ENCODE results near the gene EFCAB12. TPM values are rescaled to one million over a fixed set of nuclear protein-coding genes. Genes with fewer than 3 reads are reported as not detected.

Gene EFCAB12
- total and polyA plus RNA-seq, 2 of the 13 experiments (the other 11 are each of a cell fraction or from before 2014, with no cell fraction given) = 0.31 to 2.4 TPM

GRCh38 chr3:129399145-129399894, 29.1 kb downstream of the EFCAB12 start (continued):
- TF ChIP-seq AKNA (CRISPR knock-in tag; IDR thresholded peaks at IDR 0.05; ENCODE audit: borderline replicate concordance) (no peak), YY1 (IDR thresholded peaks at IDR 0.05; ENCODE audit: insufficient read depth, insufficient replicate concordance, low read depth, low read length) (no peak), AGO1 (IDR thresholded peaks at IDR 0.05; ENCODE audit: low read depth, low read length, poor library complexity, severe bottlenecking) (no peak), PLRG1 (conservative IDR thresholded peaks at IDR 0.05) (no peak), GTF3A (CRISPR knock-in tag; conservative IDR thresholded peaks at IDR 0.05) (no peak), ZNF264 (CRISPR knock-in tag; IDR thresholded peaks at IDR 0.05) (no peak), ZNF670 (CRISPR knock-in tag; IDR thresholded peaks at IDR 0.05; ENCODE audit: borderline replicate concordance) (0 out of 2 replicates have a peak, but pooled peaks have one; percentile 34), GABPA (IDR thresholded peaks at IDR 0.05; ENCODE audit: low read depth, low read length) (peak; percentile 68), GABPA (CRISPR knock-in tag; IDR thresholded peaks at IDR 0.05; ENCODE audit: low read depth) (peak; percentile 95), AFF4 (CRISPR knock-in tag; IDR thresholded peaks at IDR 0.05) (no peak), ZNF512B (CRISPR knock-in tag; IDR thresholded peaks at IDR 0.05; ENCODE audit: borderline replicate concordance) (no peak), SRSF1 (optimal IDR thresholded peaks at IDR 0.05; ENCODE audit: low read depth, low read length) (no peak), NCOR1 (IDR thresholded peaks at IDR 0.05; ENCODE audit: borderline replicate concordance, low read length) (no peak), HDAC6 (IDR thresholded peaks at IDR 0.05; ENCODE audit: low read depth, low read length) (no peak)
- TF ChIP-seq, protein P1, sequence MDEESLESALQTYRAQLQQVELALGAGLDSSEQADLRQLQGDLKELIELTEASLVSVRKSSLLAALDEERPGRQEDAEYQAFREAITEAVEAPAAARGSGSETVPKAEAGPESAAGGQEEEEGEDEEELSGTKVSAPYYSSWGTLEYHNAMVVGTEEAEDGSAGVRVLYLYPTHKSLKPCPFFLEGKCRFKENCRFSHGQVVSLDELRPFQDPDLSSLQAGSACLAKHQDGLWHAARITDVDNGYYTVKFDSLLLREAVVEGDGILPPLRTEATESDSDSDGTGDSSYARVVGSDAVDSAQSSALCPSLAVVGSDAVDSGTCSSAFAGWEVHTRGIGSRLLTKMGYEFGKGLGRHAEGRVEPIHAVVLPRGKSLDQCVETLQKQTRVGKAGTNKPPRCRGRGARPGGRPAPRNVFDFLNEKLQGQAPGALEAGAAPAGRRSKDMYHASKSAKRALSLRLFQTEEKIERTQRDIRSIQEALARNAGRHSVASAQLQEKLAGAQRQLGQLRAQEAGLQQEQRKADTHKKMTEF (CRISPR knock-in tag; IDR thresholded peaks at IDR 0.05) = peak; percentile 66; the same call in 1 of the 2 replicates

Data from HepG2 (cell line).